Mammary epithelial cell (primary cell): ENCODE results near the gene ADCY5.

Source experiments
- EZH2 ChIP-seq: IDR thresholded peaks from 2 replicates; pipeline ENCODE4 v1.6.1; 2012; ENCODE audit warnings: low read length, inconsistent platforms, borderline replicate concordance
- TF ChIP-seq, protein P1 (sequence below), 2 donors: IDR thresholded peaks in 1 of 2; conservative IDR thresholded peaks in 1 of 2; 2 replicates each; pipeline ENCODE4 v1.5.1; 2011 to 2012; ENCODE audit warnings: inconsistent platforms in 2 of 2, low read length in 2 of 2, mild to moderate bottlenecking in 2 of 2, control low read depth in 1 of 2, low read depth in 1 of 2; ENCODE audit not compliant: insufficient read depth in 1 of 2; ENCODE audit errors: extremely low read depth in 1 of 2

DNA sequence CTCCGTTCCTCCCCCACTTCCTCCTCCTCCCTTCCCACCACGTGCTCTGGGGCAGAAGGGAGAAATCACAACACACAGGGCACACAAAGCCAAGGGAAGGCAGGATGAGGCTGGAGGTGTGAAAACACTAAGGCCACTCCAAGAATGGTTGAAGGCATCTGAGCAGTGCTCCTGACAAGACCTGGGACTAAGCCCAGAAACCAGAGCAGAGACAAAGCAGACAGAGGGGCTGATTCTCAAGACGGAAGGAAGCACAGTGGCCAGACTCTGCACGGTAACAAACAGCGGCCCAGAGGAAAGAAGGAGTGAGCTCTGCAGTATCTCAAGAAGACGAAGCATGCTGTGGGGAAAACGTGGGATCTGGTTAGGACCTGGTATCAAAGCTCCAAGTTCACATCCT is 78.1 kb downstream of the ADCY5 start:
- TF ChIP-seq, protein P1, sequence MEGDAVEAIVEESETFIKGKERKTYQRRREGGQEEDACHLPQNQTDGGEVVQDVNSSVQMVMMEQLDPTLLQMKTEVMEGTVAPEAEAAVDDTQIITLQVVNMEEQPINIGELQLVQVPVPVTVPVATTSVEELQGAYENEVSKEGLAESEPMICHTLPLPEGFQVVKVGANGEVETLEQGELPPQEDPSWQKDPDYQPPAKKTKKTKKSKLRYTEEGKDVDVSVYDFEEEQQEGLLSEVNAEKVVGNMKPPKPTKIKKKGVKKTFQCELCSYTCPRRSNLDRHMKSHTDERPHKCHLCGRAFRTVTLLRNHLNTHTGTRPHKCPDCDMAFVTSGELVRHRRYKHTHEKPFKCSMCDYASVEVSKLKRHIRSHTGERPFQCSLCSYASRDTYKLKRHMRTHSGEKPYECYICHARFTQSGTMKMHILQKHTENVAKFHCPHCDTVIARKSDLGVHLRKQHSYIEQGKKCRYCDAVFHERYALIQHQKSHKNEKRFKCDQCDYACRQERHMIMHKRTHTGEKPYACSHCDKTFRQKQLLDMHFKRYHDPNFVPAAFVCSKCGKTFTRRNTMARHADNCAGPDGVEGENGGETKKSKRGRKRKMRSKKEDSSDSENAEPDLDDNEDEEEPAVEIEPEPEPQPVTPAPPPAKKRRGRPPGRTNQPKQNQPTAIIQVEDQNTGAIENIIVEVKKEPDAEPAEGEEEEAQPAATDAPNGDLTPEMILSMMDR (conservative IDR thresholded peaks at IDR 0.05 in 1 of 2, IDR thresholded peaks at IDR 0.05 in 1 of 2; ENCODE audit: extremely low read depth in 1 of 2, insufficient read depth in 1 of 2, low read depth in 1 of 2, low read length in 2 of 2), result no peak
- TF ChIP-seq EZH2, result no peak
